Calu3 (cell line): ENCODE results near the gene SAMD4A. TPM values are rescaled to one million over a fixed set of nuclear protein-coding genes. Genes with fewer than 3 reads are reported as not detected.

ENCODE experiments used
- BruUV-seq: library from RNA; stranded (reverse); fragments of 400-500 nt; replicated peaks from 2 replicates; lab custom pipeline; 2021; lab: Mats Ljungman, UMichigan
- CTCF ChIA-PET: fragments of 300-600 bp; sonication (Branson Sonifier 250); formaldehyde crosslinking; loops from one replicate; lab custom pipeline; 2022; ENCODE audit warnings: antibody characterized with exemption; lab: Charles Lee
- DNase-seq: peaks from one replicate; pipeline ENCODE4 v3.0.0; 2022
- H3K27ac Mint-ChIP-seq: one replicate; pipeline ENCODE4 v1.8.0; 2022; ENCODE audit warnings: mixed read lengths; ENCODE audit not compliant: unreplicated experiment
- H3K27me3 Mint-ChIP-seq: one replicate; pipeline ENCODE4 v1.8.0; 2022; ENCODE audit warnings: mixed read lengths; ENCODE audit not compliant: unreplicated experiment
- H3K36me3 Mint-ChIP-seq: one replicate; pipeline ENCODE4 v1.8.0; 2022; ENCODE audit warnings: mild to moderate bottlenecking, moderate library complexity, mixed read lengths; ENCODE audit not compliant: insufficient read depth, unreplicated experiment
- H3K4me1 Mint-ChIP-seq: one replicate; pipeline ENCODE4 v1.8.0; 2022; ENCODE audit warnings: mild to moderate bottlenecking, low read depth, mixed read lengths; ENCODE audit not compliant: unreplicated experiment
- H3K4me3 Mint-ChIP-seq: one replicate; pipeline ENCODE4 v1.8.0; 2022; ENCODE audit warnings: mild to moderate bottlenecking, low read depth, moderate library complexity, mixed read lengths; ENCODE audit not compliant: unreplicated experiment
- H3K9me3 Mint-ChIP-seq: one replicate; pipeline ENCODE4 v1.8.0; 2022; ENCODE audit warnings: low read depth, mixed read lengths; ENCODE audit not compliant: unreplicated experiment
- intact Hi-C: fragments of 100-400 bp; cut with micrococcal nuclease; formaldehyde crosslinking; loops from one replicate; pipeline ENCODE4 v1.10.0; 2022; ENCODE audit not compliant: unreplicated experiment
- total RNA-seq: library from RNA; stranded (reverse); gene quantifications from 2 replicates; pipeline ENCODE4 v1.2.3, GENCODE V29; 2022
- TF ChIP-seq, protein P1 (sequence below): fragments of 200-600 bp; IDR thresholded peaks from one replicate; pipeline ENCODE4 v1.8.0; 2022; ENCODE audit warnings: antibody characterized with exemption; ENCODE audit not compliant: unreplicated experiment

Gene SAMD4A
- total RNA-seq, 1 experiment from 2014 or later: 14.4 TPM

DNA sequence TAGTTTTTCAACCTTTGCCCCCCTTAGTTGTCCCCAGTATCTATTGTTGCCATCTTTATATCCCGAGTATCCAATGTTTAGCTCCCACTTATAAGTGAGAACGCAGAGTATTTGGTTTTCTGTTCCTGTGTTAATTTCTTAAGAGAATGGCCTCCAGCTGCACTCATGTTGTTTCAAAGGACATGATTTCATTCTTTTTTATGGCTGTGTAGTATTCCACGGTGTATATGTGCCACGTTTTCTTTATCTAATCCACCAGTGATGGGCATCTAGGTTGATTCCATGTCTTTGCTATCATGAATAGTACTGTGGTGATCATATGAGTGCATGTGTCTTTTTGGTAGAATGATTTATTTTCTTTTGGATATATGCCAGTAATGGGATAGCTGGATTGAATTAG, 263.7 kb downstream of the SAMD4A start:
- TF ChIP-seq, protein P1, sequence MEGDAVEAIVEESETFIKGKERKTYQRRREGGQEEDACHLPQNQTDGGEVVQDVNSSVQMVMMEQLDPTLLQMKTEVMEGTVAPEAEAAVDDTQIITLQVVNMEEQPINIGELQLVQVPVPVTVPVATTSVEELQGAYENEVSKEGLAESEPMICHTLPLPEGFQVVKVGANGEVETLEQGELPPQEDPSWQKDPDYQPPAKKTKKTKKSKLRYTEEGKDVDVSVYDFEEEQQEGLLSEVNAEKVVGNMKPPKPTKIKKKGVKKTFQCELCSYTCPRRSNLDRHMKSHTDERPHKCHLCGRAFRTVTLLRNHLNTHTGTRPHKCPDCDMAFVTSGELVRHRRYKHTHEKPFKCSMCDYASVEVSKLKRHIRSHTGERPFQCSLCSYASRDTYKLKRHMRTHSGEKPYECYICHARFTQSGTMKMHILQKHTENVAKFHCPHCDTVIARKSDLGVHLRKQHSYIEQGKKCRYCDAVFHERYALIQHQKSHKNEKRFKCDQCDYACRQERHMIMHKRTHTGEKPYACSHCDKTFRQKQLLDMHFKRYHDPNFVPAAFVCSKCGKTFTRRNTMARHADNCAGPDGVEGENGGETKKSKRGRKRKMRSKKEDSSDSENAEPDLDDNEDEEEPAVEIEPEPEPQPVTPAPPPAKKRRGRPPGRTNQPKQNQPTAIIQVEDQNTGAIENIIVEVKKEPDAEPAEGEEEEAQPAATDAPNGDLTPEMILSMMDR: no peak
- H3K4me3 Mint-ChIP-seq: no peak overlapping the region
- no peaks in the 10 kb centered on the region for H3K36me3 Mint-ChIP-seq
- H3K4me1 Mint-ChIP-seq: no peaks in the 10 kb centered on the region
- no peak overlapping the region for H3K27ac Mint-ChIP-seq
- CTCF ChIA-PET: no interaction called here
- peaks cover 22% of the 10 kb centered on the region for H3K27me3 Mint-ChIP-seq
- H3K9me3 Mint-ChIP-seq: peaks cover 6% of the 10 kb centered on the region
- intact Hi-C loops: no loop called here
- no TSS peak for BruUV-seq
- no peak for DNase-seq

DNA sequence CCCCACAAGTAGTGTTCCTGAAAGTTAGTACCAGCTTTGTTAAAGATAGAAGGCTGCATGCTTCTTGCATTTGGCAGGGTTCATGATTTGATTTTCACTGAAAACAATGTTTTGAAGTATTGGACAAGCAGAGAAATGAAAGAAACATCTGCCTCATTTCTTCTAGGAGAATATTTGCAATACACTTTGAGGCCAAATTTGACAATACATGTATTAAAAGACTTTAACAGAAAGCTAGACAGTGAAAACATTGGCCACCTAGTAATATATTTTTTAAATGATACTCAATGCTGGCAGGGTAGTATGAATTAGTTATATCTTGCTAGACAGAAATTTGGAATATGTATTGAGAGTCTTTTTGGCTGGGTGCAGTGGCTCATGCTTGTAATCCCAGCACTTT, 267.2 kb downstream of the SAMD4A start:
- peaks cover 8% of the 10 kb centered on the region for H3K27me3 Mint-ChIP-seq
- no peaks in the 10 kb centered on the region for H3K9me3 Mint-ChIP-seq
- intact Hi-C loops: no loop called here
- no peak overlapping the region for H3K4me3 Mint-ChIP-seq
- H3K36me3 Mint-ChIP-seq: no peaks in the 10 kb centered on the region
- BruUV-seq: no TSS peak
- no peak for DNase-seq
- no peak overlapping the region for H3K27ac Mint-ChIP-seq
- TF ChIP-seq, protein P1: no peak
- H3K4me1 Mint-ChIP-seq: peaks cover 1% of the 10 kb centered on the region
- CTCF ChIA-PET: no interaction called here

DNA sequence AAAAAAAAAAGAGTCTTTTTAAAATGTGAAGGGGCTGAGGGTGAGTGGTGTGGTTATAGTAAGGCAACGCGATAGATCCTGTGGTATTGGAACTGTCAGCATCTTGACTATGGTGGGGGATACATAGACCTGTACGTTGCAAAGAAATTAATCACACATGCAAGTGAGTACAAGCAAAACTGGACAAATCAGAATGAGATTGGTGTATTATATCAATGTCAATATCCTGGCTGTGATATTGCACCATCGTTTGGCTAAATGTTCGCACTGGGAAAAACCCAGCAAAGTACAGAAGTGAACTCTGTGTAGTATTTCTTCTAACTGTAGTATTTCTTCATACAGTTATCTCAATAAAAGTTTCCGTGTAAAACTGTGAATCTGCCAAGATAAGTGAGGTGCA, 267.8 kb downstream of the SAMD4A start:
- CTCF ChIA-PET: no interaction called here
- H3K4me1 Mint-ChIP-seq: peaks cover 8% of the 10 kb centered on the region
- TF ChIP-seq, protein P1: no peak
- no TSS peak for BruUV-seq
- intact Hi-C loops: no loop called here
- no peak overlapping the region for H3K27ac Mint-ChIP-seq
- peaks cover 8% of the 10 kb centered on the region for H3K27me3 Mint-ChIP-seq
- H3K4me3 Mint-ChIP-seq: no peak overlapping the region
- no peaks in the 10 kb centered on the region for H3K36me3 Mint-ChIP-seq
- no peak for DNase-seq
- no peaks in the 10 kb centered on the region for H3K9me3 Mint-ChIP-seq

DNA sequence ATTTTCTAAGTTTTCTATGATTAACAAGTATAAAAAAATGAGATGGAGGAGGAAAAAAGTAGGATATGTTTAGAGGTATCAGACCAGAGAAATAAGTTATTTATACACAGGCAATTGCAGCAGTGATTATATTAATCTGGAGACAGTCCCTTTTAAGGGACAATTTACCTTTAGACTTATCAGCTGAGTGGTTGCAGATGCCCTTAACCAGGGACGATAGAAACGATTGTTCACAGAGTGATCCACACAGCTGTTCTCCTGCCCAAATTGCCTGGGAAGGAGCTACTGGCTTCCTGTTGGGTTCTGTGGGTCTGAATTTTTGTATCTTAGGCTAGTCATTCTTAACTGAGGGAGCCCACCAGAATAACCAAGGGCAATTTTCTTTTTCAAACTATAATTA, 269.3 kb downstream of the SAMD4A start:
- H3K36me3 Mint-ChIP-seq: peaks cover 6% of the 10 kb centered on the region

More for the DNA sequence above, 269.3 kb downstream of the SAMD4A start:
- TF ChIP-seq, protein P1: no peak
- CTCF ChIA-PET: no interaction called here
- peaks cover 8% of the 10 kb centered on the region for H3K27me3 Mint-ChIP-seq
- no peak overlapping the region for H3K27ac Mint-ChIP-seq
- H3K9me3 Mint-ChIP-seq: no peaks in the 10 kb centered on the region
- DNase-seq: no peak
- BruUV-seq: no TSS peak
- intact Hi-C loops: no loop called here
- no peak overlapping the region for H3K4me3 Mint-ChIP-seq
- H3K4me1 Mint-ChIP-seq: peaks cover 11% of the 10 kb centered on the region
